Memory B cell (primary cell): ENCODE results near the gene DLEC1.
"Not testable (repeated sequence)": the region's sequence is repeated elsewhere in the genome, so short reads cannot be mapped to it uniquely, and the experiment has no call there.

Source experiments
- ATAC-seq: fragments of 150-1000 bp; cut with Tn5 transposase; 2 replicates; pipeline ENCODE4 v1.10.0; 2021; ENCODE audit warnings: low read depth, mild to moderate bottlenecking, moderate library complexity
- DNase-seq, 2 donors: peaks; one replicate each; pipeline ENCODE4 v3.0.0; 2022; ENCODE audit warnings: low spot score in 2 of 2
- H3K27ac Mint-ChIP-seq: one replicate; pipeline ENCODE4 v1.8.0; 2022; ENCODE audit warnings: mild to moderate bottlenecking, moderate library complexity, mixed read lengths
- H3K27me3 Mint-ChIP-seq: one replicate; pipeline ENCODE4 v1.8.0; 2022; ENCODE audit warnings: mixed read lengths
- H3K36me3 Mint-ChIP-seq: one replicate; pipeline ENCODE4 v1.8.0; 2022; ENCODE audit warnings: mild to moderate bottlenecking, mixed read lengths
- H3K4me1 Mint-ChIP-seq: one replicate; pipeline ENCODE4 v1.8.0; 2022; ENCODE audit warnings: mixed read lengths
- H3K4me3 Mint-ChIP-seq: one replicate; pipeline ENCODE4 v1.8.0; 2022; ENCODE audit warnings: mild to moderate bottlenecking, moderate library complexity, mixed read lengths
- H3K9me3 Mint-ChIP-seq: one replicate; pipeline ENCODE4 v1.8.0; 2022; ENCODE audit warnings: mixed read lengths

Gene DLEC1

GRCh38 chr3:38122712-38123290 lies 83.8 kb downstream of the DLEC1 start:
- no peaks in the 10 kb centered on the region for H3K9me3 Mint-ChIP-seq
- H3K36me3 Mint-ChIP-seq: peaks cover 35% of the 10 kb centered on the region

GRCh38 chr3:38124324-38125122 lies 85.5 kb downstream of the DLEC1 start:
- H3K36me3 Mint-ChIP-seq: peaks cover 39% of the 10 kb centered on the region
- H3K27me3 Mint-ChIP-seq: no peaks in the 10 kb centered on the region
- no peaks in the 10 kb centered on the region for H3K9me3 Mint-ChIP-seq
- H3K27ac Mint-ChIP-seq: no peak overlapping the region
- no peak overlapping the region for H3K4me3 Mint-ChIP-seq
- ATAC-seq (no peak), DNase-seq (no peak)
- peaks cover 4% of the 10 kb centered on the region for H3K4me1 Mint-ChIP-seq

More at GRCh38 chr3:38122712-38123290, 83.8 kb downstream of the DLEC1 start:
- H3K27me3 Mint-ChIP-seq: no peaks in the 10 kb centered on the region
- H3K4me1 Mint-ChIP-seq: peaks cover 8% of the 10 kb centered on the region
- no peak overlapping the region for H3K27ac Mint-ChIP-seq
- H3K4me3 Mint-ChIP-seq: no peak overlapping the region
- DNase-seq (no peak), ATAC-seq (no peak)

GRCh38 chr3:38125305-38126120 lies 86.5 kb downstream of the DLEC1 start:
- Mint-ChIP-seq H3K9me3 (no peaks in the 10 kb centered on the region), H3K36me3 (peaks cover 36% of the 10 kb centered on the region), H3K4me3 (no peak overlapping the region), H3K4me1 (peaks cover 4% of the 10 kb centered on the region), H3K27ac (no peak overlapping the region), H3K27me3 (no peaks in the 10 kb centered on the region)
- no peak for ATAC-seq
- DNase-seq: no peak

- Mint-ChIP-seq H3K4me3 (no peak overlapping the region), H3K9me3 (no peaks in the 10 kb centered on the region), H3K27me3 (no peaks in the 10 kb centered on the region), H3K27ac (no peak overlapping the region), H3K36me3 (peaks cover 32% of the 10 kb centered on the region), H3K4me1 (peaks cover 4% of the 10 kb centered on the region)
- ATAC-seq (no peak), DNase-seq (no peak)
Observed at GRCh38 chr3:38126121-38126892, 87.3 kb downstream of the DLEC1 start.

GRCh38 chr3:38127611-38128302 lies 88.7 kb downstream of the DLEC1 start:
- DNase-seq (no peak), ATAC-seq (no peak)
- Mint-ChIP-seq H3K27me3 (no peaks in the 10 kb centered on the region), H3K4me1 (peaks cover 5% of the 10 kb centered on the region), H3K9me3 (no peaks in the 10 kb centered on the region), H3K36me3 (peaks cover 26% of the 10 kb centered on the region), H3K27ac (no peak overlapping the region), H3K4me3 (no peak overlapping the region)

- Mint-ChIP-seq H3K4me1 (peaks cover 8% of the 10 kb centered on the region), H3K27me3 (no peaks in the 10 kb centered on the region), H3K9me3 (no peaks in the 10 kb centered on the region), H3K27ac (no peak overlapping the region), H3K36me3 (peaks cover 23% of the 10 kb centered on the region), H3K4me3 (no peak overlapping the region)
- no peak for ATAC-seq
- no peak for DNase-seq
Observed at GRCh38 chr3:38128303-38128655, 89.3 kb downstream of the DLEC1 start.

GRCh38 chr3:38129058-38129457 lies 90.0 kb downstream of the DLEC1 start:
- Mint-ChIP-seq H3K27ac (no peak overlapping the region), H3K36me3 (peaks cover 23% of the 10 kb centered on the region), H3K27me3 (no peaks in the 10 kb centered on the region), H3K4me1 (peaks cover 8% of the 10 kb centered on the region), H3K4me3 (no peak overlapping the region), H3K9me3 (no peaks in the 10 kb centered on the region)
- ATAC-seq (no peak), DNase-seq (no peak)

GRCh38 chr3:38130631-38131065 lies 91.6 kb downstream of the DLEC1 start:
- Mint-ChIP-seq H3K27ac (no peak overlapping the region), H3K27me3 (no peaks in the 10 kb centered on the region), H3K4me1 (peaks cover 14% of the 10 kb centered on the region), H3K9me3 (no peaks in the 10 kb centered on the region), H3K4me3 (no peak overlapping the region), H3K36me3 (peaks cover 17% of the 10 kb centered on the region)
- no peak for ATAC-seq
- DNase-seq: no peak

- Mint-ChIP-seq H3K9me3 (no peaks in the 10 kb centered on the region), H3K27ac (no peak overlapping the region), H3K36me3 (peaks cover 12% of the 10 kb centered on the region), H3K27me3 (no peaks in the 10 kb centered on the region), H3K4me3 (no peak overlapping the region), H3K4me1 (peaks cover 21% of the 10 kb centered on the region)
- DNase-seq (no peak), ATAC-seq (peak; percentile 40)
Observed at GRCh38 chr3:38131621-38132369, 92.8 kb downstream of the DLEC1 start.

- Mint-ChIP-seq H3K36me3 (peaks cover 8% of the 10 kb centered on the region), H3K27ac (no peak overlapping the region), H3K9me3 (no peaks in the 10 kb centered on the region), H3K4me3 (no peak overlapping the region), H3K27me3 (no peaks in the 10 kb centered on the region), H3K4me1 (peaks cover 24% of the 10 kb centered on the region)
- DNase-seq (no peak), ATAC-seq (no peak)
Observed at GRCh38 chr3:38133209-38133556, 94.2 kb downstream of the DLEC1 start.

- Mint-ChIP-seq H3K36me3 (peaks cover 7% of the 10 kb centered on the region), H3K27me3 (no peaks in the 10 kb centered on the region), H3K4me1 (peaks cover 26% of the 10 kb centered on the region), H3K4me3 (no peak overlapping the region), H3K9me3 (no peaks in the 10 kb centered on the region), H3K27ac (no peak overlapping the region)
- ATAC-seq (no peak), DNase-seq (no peak)
Observed at GRCh38 chr3:38133557-38134405, 94.8 kb downstream of the DLEC1 start.

- DNase-seq, H3K9me3 Mint-ChIP-seq, H3K27me3 Mint-ChIP-seq, H3K36me3 Mint-ChIP-seq, ATAC-seq: not testable (repeated sequence)
- Mint-ChIP-seq H3K27ac (peak overlapping the region; percentile 72), H3K4me3 (peak overlapping the region; percentile 92), H3K4me1 (peaks cover 30% of the 10 kb centered on the region)
Observed at GRCh38 chr3:38134517-38135143, 95.6 kb downstream of the DLEC1 start.
